SU-DHL-6 (cell line): ENCODE results near the gene MTG2.

Experiments used
- EZH2phosphoT487 ChIP-seq: fragments of 200-600 bp; sonication (generic), shearing (Covaris generic); conservative IDR thresholded peaks from 2 replicates; pipeline ENCODE4 v1.6.1; 2018; ENCODE audit warnings: mild to moderate bottlenecking, antibody characterized with exemption, low read length, moderate library complexity, mixed read lengths
- TF ChIP-seq, protein P1 (sequence below): fragments of 200-600 bp; sonication (generic); IDR thresholded peaks from one replicate; pipeline ENCODE4 v1.5.1; 2017; ENCODE audit warnings: antibody characterized with exemption, mild to moderate bottlenecking, low read length, moderate library complexity; ENCODE audit not compliant: insufficient read depth, poor library complexity, severe bottlenecking

GRCh38 chr20:62135573-62136266 is 47.1 kb upstream of the MTG2 start:
- TF ChIP-seq, protein P1, sequence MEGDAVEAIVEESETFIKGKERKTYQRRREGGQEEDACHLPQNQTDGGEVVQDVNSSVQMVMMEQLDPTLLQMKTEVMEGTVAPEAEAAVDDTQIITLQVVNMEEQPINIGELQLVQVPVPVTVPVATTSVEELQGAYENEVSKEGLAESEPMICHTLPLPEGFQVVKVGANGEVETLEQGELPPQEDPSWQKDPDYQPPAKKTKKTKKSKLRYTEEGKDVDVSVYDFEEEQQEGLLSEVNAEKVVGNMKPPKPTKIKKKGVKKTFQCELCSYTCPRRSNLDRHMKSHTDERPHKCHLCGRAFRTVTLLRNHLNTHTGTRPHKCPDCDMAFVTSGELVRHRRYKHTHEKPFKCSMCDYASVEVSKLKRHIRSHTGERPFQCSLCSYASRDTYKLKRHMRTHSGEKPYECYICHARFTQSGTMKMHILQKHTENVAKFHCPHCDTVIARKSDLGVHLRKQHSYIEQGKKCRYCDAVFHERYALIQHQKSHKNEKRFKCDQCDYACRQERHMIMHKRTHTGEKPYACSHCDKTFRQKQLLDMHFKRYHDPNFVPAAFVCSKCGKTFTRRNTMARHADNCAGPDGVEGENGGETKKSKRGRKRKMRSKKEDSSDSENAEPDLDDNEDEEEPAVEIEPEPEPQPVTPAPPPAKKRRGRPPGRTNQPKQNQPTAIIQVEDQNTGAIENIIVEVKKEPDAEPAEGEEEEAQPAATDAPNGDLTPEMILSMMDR: no peak
- no peak for TF ChIP-seq EZH2phosphoT487
